ENCODE data around the gene RRM2.

The RRM2 gene

DNA sequence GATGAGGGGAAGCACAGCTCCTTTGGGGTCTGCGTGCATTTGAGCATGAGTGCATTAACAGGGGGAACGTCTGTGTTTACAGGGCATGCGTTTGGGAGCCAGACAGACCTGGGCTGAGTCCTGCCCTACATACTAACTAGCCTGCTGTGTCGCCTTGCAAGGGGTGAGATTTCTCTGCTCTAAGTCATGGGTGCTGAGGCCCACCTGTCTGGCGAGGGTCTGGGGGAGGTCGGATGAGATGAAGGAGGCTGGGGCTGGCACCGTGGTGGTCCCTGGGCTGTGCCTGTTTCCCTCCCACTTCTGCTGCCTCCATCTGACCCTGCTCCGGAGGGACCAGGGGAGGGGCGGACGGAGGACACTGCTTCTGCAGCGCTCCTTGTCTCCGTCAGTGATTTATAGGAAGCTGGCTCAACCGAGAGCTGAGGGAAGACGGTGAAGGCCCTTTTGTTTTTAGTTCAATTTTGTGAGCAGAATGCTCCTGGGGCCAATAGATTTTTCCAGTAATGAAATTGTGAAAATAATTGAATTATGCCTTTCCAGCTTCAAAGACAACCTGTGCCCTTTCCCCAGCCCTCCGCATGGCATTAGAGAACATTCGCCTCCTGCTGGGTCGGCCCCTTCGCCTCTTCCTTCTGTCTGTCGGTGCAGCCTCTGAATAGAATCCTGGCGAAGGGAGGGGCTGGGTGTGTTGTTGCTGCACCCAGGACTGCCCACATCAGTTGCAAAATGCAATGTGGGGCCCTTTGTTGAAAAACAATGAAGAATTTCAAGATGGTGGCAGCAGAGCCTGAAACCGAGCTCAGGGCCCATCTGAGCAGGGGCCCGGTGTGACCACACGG lies 49.7 kb downstream of the RRM2 start:
- no peak for TF ChIP-seq FOXA1 (IDR thresholded peaks at IDR 0.05)
- TF ChIP-seq ELF4 (IDR thresholded peaks at IDR 0.05): no peak
- TF ChIP-seq FOXM1 (IDR thresholded peaks at IDR 0.05; ENCODE audit: borderline replicate concordance): no peak
- no peak for TF ChIP-seq ARNT (IDR thresholded peaks at IDR 0.05)
- no peak for TF ChIP-seq BHLHE40 (IDR thresholded peaks at IDR 0.05; ENCODE audit: borderline replicate concordance)
- TF ChIP-seq FOXK2 (IDR thresholded peaks at IDR 0.05): no peak
- no peak for TF ChIP-seq LEF1 (IDR thresholded peaks at IDR 0.05; ENCODE audit: borderline replicate concordance)
- no peak for TF ChIP-seq ZNF384 (IDR thresholded peaks at IDR 0.05)
- TF ChIP-seq SP1 (IDR thresholded peaks at IDR 0.05): no peak
- TF ChIP-seq L3MBTL2 (conservative IDR thresholded peaks at IDR 0.05): no peak
- TF ChIP-seq, protein P1, sequence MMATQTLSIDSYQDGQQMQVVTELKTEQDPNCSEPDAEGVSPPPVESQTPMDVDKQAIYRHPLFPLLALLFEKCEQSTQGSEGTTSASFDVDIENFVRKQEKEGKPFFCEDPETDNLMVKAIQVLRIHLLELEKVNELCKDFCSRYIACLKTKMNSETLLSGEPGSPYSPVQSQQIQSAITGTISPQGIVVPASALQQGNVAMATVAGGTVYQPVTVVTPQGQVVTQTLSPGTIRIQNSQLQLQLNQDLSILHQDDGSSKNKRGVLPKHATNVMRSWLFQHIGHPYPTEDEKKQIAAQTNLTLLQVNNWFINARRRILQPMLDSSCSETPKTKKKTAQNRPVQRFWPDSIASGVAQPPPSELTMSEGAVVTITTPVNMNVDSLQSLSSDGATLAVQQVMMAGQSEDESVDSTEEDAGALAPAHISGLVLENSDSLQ (IDR thresholded peaks at IDR 0.05): no peak
- no peak for TF ChIP-seq TARDBP (IDR thresholded peaks at IDR 0.05)
- TF ChIP-seq SUZ12 (IDR thresholded peaks at IDR 0.05): no peak
- no peak for TF ChIP-seq HDGF (IDR thresholded peaks at IDR 0.05; ENCODE audit: borderline replicate concordance)
- TF ChIP-seq NFRKB (IDR thresholded peaks at IDR 0.05): no peak
- ChIA-PET POLR2A (no interaction called here), CTCF (no interaction called here)
- no peak for DNase-seq (ENCODE audit: extremely low spot score)

DNA sequence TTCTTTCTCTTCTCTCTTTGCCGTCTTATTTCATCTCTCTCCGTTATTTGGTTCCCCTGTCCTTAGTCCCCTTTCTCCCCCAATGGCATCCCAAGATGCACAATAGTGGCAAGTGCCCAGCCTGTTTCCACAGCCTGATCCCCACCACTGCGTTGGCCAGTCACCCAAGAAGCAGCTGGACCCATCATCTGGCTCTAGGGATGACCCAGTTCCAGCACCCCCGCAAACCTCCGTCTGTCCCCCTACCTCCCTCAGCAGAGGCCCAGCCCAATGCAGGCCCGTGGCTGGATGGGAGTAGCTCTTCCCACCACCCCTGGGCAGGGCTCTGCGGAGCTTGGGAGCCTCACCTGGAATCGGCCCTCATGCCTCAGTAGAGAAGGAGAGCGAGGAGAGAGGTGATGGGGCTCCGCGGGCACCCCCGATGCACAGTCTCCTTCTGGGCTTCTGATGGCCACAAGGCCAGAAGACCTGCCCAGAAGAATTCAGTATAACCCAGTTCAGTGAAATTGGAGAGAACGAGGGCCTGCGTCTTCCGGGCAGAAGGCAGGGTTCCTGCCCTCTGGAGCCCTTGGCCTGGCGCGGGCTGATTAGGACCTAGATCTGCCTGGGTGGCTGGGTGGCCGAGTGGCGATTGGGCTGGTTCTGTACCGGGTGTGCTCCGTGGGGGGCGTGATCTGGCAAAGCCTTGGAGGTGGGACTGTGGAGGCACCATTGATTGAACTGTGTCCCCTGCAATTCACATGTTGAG lies 50.9 kb downstream of the RRM2 start:
- no peak for DNase-seq (ENCODE audit: extremely low spot score)
- ChIA-PET POLR2A (no interaction called here), CTCF (interaction anchor here (0.6 kb wide), 1 partner anchor 9 kb away, joined by 5 read pairs; no protein-coding TSS in a partner anchor)
- TF ChIP-seq ZNF384 (IDR thresholded peaks at IDR 0.05) (no peak), NFRKB (IDR thresholded peaks at IDR 0.05) (no peak), BHLHE40 (IDR thresholded peaks at IDR 0.05; ENCODE audit: borderline replicate concordance) (no peak), CTBP1 (IDR thresholded peaks at IDR 0.05; ENCODE audit: borderline replicate concordance) (no peak), SP1 (IDR thresholded peaks at IDR 0.05) (no peak), ARNT (IDR thresholded peaks at IDR 0.05) (no peak), FOXK2 (IDR thresholded peaks at IDR 0.05) (no peak), FOXA1 (IDR thresholded peaks at IDR 0.05) (no peak), ELF4 (IDR thresholded peaks at IDR 0.05) (no peak), L3MBTL2 (conservative IDR thresholded peaks at IDR 0.05) (no peak), SUZ12 (IDR thresholded peaks at IDR 0.05) (no peak), FOXM1 (IDR thresholded peaks at IDR 0.05; ENCODE audit: borderline replicate concordance) (no peak), LEF1 (IDR thresholded peaks at IDR 0.05; ENCODE audit: borderline replicate concordance) (no peak), HDGF (IDR thresholded peaks at IDR 0.05; ENCODE audit: borderline replicate concordance) (no peak), TARDBP (IDR thresholded peaks at IDR 0.05) (no peak)
- TF ChIP-seq, protein P1 (IDR thresholded peaks at IDR 0.05): no peak

DNA sequence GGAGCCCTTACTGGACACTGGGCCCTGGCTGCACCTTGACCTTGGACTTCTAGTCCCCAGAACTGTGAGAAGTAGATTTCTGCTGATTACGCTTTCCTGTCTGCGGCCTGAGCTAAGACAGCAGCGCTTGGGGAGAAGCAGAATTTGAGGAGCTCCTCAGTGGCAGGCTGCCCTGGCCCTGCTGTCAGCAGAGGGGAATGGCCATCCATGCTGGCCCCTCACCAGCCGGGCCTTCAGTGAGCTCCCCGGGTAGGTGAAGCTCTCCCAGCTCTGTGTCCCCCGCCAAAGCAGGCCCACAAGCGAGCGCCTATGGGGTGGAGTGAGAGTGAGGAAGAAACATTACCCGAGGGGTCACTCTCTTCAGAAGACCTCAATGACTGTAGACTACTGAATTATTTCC lies 51.6 kb downstream of the RRM2 start:
- CTCF ChIA-PET: interaction anchor here (0.6 kb wide), 1 partner anchor 9 kb away, joined by 5 read pairs; no protein-coding TSS in a partner anchor
- POLR2A ChIA-PET: no interaction called here
- no peak for TF ChIP-seq NFRKB (IDR thresholded peaks at IDR 0.05)
- TF ChIP-seq SP1 (IDR thresholded peaks at IDR 0.05): no peak
- TF ChIP-seq L3MBTL2 (conservative IDR thresholded peaks at IDR 0.05): no peak
- no peak for DNase-seq (ENCODE audit: extremely low spot score)

DNA sequence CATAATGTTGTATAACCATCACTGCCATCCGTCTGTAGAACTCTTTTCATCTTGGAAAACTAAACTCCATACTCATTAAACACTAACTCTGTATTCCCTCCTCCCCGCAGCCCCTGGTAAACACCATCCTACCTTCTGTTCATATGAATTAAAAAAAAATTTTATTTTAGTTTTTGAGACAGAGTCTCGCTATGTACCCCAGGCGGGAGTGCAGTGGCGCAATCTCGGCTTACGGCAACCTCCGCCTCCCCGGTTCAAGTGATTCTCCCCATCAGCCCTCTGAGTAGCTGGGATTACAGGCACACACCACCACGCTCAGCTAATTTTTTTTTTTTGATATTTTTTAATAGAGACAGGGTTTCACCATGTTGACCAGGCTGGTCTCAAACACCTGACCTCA lies 52.9 kb downstream of the RRM2 start:
- TF ChIP-seq CTBP1 (IDR thresholded peaks at IDR 0.05; ENCODE audit: borderline replicate concordance): no peak
- no peak for TF ChIP-seq ARNT (IDR thresholded peaks at IDR 0.05)
- TF ChIP-seq BHLHE40 (IDR thresholded peaks at IDR 0.05; ENCODE audit: borderline replicate concordance): no peak
- TF ChIP-seq FOXM1 (IDR thresholded peaks at IDR 0.05; ENCODE audit: borderline replicate concordance): no peak
- no peak for TF ChIP-seq HDGF (IDR thresholded peaks at IDR 0.05; ENCODE audit: borderline replicate concordance)
- no peak for TF ChIP-seq SP1 (IDR thresholded peaks at IDR 0.05)
- no peak for TF ChIP-seq ZNF384 (IDR thresholded peaks at IDR 0.05)
- TF ChIP-seq NFRKB (IDR thresholded peaks at IDR 0.05): no peak
- TF ChIP-seq TARDBP (IDR thresholded peaks at IDR 0.05): no peak
- TF ChIP-seq LEF1 (IDR thresholded peaks at IDR 0.05; ENCODE audit: borderline replicate concordance): no peak
- ChIA-PET POLR2A (no interaction called here), CTCF (no interaction called here)
- DNase-seq (ENCODE audit: extremely low spot score): no peak

DNA sequence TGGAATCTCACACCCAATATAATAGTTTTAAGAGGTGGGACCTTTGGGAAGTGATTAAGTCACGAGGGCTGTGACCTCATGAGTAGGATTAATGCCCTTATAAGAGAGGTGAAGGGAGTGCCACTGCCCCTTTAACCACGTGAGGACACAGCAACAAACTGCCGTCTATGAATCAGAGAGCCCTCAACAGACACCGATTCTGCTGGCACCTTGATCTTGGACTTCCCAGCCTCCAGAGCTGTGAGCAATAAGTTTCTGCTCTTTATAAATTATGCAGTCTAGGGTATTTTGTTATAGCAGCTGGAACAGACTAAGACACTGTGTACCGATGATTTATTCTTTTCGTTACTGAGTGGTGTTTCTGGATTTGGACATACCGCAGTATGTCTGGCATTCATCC lies 56.2 kb downstream of the RRM2 start:
- TF ChIP-seq SUZ12 (IDR thresholded peaks at IDR 0.05) (no peak), TARDBP (IDR thresholded peaks at IDR 0.05) (no peak), ARNT (IDR thresholded peaks at IDR 0.05) (no peak)
- POLR2A ChIA-PET: no interaction called here
- DNase-seq (ENCODE audit: extremely low spot score): no peak
- CTCF ChIA-PET: no interaction called here

DNA sequence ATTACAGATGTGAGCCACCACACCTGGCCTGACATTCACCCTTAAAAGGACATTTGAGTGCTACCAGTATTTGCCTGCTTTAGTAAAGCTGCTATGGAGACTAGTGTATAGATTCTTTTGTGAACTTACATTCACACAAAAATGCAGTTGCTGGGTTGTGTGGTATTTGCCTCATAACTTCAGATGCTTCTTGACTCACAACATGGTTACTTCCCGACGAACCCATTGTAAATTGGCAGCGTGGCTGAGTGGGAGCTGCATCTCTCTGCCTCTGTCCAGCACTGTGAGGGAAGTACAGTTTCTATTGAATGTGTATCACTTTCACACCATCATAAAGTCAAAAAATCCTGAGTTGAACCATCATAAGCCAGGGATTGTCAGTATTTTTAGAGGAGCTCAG lies 56.9 kb downstream of the RRM2 start:
- POLR2A ChIA-PET: no interaction called here
- DNase-seq (ENCODE audit: extremely low spot score): no peak
- CTCF ChIA-PET: no interaction called here
- no peak for TF ChIP-seq TARDBP (IDR thresholded peaks at IDR 0.05)
- no peak for TF ChIP-seq BHLHE40 (IDR thresholded peaks at IDR 0.05; ENCODE audit: borderline replicate concordance)
- no peak for TF ChIP-seq SUZ12 (IDR thresholded peaks at IDR 0.05)
- TF ChIP-seq HDGF (IDR thresholded peaks at IDR 0.05; ENCODE audit: borderline replicate concordance): no peak
- no peak for TF ChIP-seq LEF1 (IDR thresholded peaks at IDR 0.05; ENCODE audit: borderline replicate concordance)
- TF ChIP-seq SP1 (IDR thresholded peaks at IDR 0.05): no peak
- no peak for TF ChIP-seq NFRKB (IDR thresholded peaks at IDR 0.05)
- no peak for TF ChIP-seq FOXM1 (IDR thresholded peaks at IDR 0.05; ENCODE audit: borderline replicate concordance)
- TF ChIP-seq CTBP1 (IDR thresholded peaks at IDR 0.05; ENCODE audit: borderline replicate concordance): no peak
- no peak for TF ChIP-seq ARNT (IDR thresholded peaks at IDR 0.05)
- no peak for TF ChIP-seq FOXA1 (IDR thresholded peaks at IDR 0.05)
- no peak for TF ChIP-seq ZNF384 (IDR thresholded peaks at IDR 0.05)
- TF ChIP-seq, protein P1 (IDR thresholded peaks at IDR 0.05): no peak
- no peak for TF ChIP-seq ELF4 (IDR thresholded peaks at IDR 0.05)
- TF ChIP-seq L3MBTL2 (conservative IDR thresholded peaks at IDR 0.05): no peak
- TF ChIP-seq FOXK2 (IDR thresholded peaks at IDR 0.05): no peak

Measured in HEK293T (cell line).